ENCODE data around the gene MAP2. TPM values are rescaled to one million over a fixed set of nuclear protein-coding genes. Genes with fewer than 3 reads are reported as not detected.
A peak's percentile ranks its signal among the peaks of the same experiment; 100 is the strongest.

MAP2 gene
- total and polyA plus RNA-seq, 2 of the 13 experiments (the other 11 are each of a cell fraction or from before 2014, with no cell fraction given): 0.08 TPM; not detected in 1

- no peak for TF ChIP-seq ZNF513 (CRISPR knock-in tag; conservative IDR thresholded peaks at IDR 0.05)
- TF ChIP-seq ELF3 (CRISPR knock-in tag; IDR thresholded peaks at IDR 0.05): no peak
- no peak for TF ChIP-seq NR2F6 (IDR thresholded peaks at IDR 0.05)
- TF ChIP-seq NR2F6 (CRISPR knock-in tag; IDR thresholded peaks at IDR 0.05): no peak
- TF ChIP-seq ZNF24 (IDR thresholded peaks at IDR 0.05): no peak
- TF ChIP-seq NAIF1 (CRISPR knock-in tag; IDR thresholded peaks at IDR 0.05; ENCODE audit: borderline replicate concordance): no peak
- TF ChIP-seq ARID4A (CRISPR knock-in tag; IDR thresholded peaks at IDR 0.05; ENCODE audit: borderline replicate concordance): no peak
- TF ChIP-seq GMEB1 (CRISPR knock-in tag; IDR thresholded peaks at IDR 0.05; ENCODE audit: borderline replicate concordance): no peak
- no peak for TF ChIP-seq KAT8 (CRISPR knock-in tag; IDR thresholded peaks at IDR 0.05)
- no peak for TF ChIP-seq ZNF451 (CRISPR knock-in tag; IDR thresholded peaks at IDR 0.05)
- no peak for TF ChIP-seq ZNF510 (CRISPR knock-in tag; IDR thresholded peaks at IDR 0.05; ENCODE audit: low read depth)
- TF ChIP-seq ZFP90 (CRISPR knock-in tag; IDR thresholded peaks at IDR 0.05; ENCODE audit: borderline replicate concordance): no peak
- no peak for TF ChIP-seq ZNF263 (CRISPR knock-in tag; IDR thresholded peaks at IDR 0.05)
- TF ChIP-seq PATZ1 (CRISPR knock-in tag; IDR thresholded peaks at IDR 0.05): no peak
- TF ChIP-seq CREB1 (IDR thresholded peaks at IDR 0.05): 0 out of 2 replicates have a peak, but pooled peaks have one; percentile 22
- TF ChIP-seq CREB1 (CRISPR knock-in tag; IDR thresholded peaks at IDR 0.05): no peak
- TF ChIP-seq RAD51 (IDR thresholded peaks at IDR 0.05; ENCODE audit: borderline replicate concordance): no peak
- TF ChIP-seq ZHX1 (CRISPR knock-in tag; IDR thresholded peaks at IDR 0.05; ENCODE audit: low read depth): no peak
Observed at GRCh38 chr2:209495855-209496585, 72.2 kb downstream of the MAP2 start (continued).

All from HepG2 (cell line).